ENCODE measurements around the gene TERT. TPM values are rescaled to one million over a fixed set of nuclear protein-coding genes. Genes with fewer than 3 reads are reported as not detected.

TERT gene
- total RNA-seq, 1 donor from 2014 or later: 0.17 TPM

DNA sequence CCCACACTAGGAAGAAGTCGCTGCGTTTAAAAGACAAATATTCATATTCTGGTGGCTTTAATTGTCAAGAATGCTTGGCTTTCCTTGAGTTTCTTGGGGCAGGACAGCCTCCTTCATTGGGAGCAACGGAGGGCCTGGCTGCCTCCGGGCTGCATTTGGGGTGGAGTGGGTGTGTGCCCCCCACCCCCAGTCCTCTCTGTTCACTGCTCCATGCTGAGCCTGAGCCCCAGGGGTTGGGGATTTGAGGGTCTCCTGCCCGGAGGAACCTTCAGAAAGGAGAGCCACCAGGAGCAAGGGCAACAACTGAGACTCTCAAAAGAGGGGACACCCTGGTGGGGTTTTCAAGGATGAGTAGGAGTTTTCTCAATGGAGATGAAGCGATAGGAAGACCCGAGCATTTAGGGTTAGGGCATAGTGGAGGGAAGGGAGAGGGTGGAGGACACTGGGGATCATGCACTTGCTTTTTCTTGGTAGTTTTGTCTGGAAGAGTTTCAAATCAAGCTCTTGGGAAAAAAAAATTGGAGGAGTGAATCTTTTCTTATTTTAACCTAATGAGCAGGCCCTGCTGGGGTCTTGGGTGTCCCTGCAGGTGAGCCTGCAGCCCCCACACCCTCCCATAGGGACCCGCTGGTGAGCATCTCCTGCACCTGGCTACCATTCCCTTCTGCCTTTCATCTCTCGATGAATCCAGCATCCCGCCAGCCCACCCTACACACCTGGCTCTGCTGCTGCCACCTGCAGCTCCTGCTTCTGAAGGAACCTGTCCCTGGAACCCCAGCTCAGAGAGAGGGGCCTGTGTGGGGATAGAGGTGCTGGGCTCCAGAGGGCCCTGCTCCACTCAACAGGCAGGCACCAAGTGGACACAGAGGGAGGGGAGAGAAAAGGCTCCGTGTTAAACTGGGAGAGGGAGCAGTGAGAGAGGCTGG is 89.3 kb downstream of the TERT start:
- no peak for DNase-seq

DNA sequence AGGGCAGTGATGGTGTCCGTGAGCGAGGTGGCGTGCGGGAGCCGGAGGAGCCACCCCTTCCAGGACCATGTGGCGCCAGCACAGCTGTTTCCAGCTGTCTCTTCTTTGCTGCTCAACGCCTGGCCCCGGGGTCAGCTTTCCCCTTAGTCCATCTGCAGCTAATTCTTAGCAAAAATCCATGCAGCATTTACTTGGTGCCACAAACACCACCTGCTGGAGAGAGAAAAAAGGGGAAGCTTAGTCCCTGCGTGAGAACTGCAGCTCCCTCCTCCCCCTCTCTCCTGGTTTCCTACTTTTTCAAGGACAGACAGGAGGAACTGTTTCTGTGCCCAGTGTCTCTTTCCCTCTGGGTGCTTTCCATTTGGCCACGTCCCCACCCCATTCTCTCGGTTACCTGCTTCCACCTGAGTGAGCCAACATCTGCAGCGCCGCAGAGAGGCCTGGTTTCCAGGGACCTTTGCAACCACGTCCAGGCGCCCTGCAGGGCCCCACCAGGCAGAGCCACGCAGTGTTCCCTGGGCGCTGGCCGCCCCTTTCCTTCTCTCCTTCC is 90.1 kb downstream of the TERT start:
- peak; percentile 27 for DNase-seq

DNA sequence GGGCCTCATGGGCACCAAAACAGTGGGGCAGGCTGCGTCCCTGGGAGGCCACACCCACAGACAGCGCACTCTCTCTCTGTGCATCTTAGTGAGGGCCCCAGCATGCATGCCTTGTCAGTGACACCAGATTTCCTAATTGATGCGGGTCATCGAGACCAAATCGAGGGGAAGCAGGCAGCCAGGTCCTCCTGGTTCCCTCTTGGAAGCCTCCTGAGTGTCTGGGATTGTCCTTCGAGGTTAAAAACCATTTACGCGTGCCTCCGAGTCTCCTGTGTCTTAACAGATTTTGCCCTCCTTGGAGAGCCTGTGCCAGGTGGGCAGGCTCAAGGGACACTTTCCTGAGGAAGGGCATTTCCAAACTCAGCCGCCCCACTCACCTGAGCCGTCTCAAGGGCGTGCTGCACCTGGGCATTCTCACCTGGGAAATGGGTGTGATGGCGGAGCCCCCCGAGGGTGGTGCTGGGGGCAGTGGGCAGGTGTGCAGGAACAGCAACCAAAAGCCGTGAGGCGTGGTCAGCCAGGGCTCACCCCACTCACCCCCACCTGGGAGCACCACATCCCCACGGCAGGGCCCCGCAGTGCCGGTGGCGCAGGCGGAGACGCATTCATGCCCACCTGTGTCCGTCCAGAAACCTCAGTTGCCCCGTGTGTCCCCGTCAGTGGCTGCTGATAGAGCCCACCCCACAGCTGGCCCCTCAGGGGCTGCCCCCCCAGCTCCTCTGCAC is 90.7 kb downstream of the TERT start:
- no peak for DNase-seq

DNA sequence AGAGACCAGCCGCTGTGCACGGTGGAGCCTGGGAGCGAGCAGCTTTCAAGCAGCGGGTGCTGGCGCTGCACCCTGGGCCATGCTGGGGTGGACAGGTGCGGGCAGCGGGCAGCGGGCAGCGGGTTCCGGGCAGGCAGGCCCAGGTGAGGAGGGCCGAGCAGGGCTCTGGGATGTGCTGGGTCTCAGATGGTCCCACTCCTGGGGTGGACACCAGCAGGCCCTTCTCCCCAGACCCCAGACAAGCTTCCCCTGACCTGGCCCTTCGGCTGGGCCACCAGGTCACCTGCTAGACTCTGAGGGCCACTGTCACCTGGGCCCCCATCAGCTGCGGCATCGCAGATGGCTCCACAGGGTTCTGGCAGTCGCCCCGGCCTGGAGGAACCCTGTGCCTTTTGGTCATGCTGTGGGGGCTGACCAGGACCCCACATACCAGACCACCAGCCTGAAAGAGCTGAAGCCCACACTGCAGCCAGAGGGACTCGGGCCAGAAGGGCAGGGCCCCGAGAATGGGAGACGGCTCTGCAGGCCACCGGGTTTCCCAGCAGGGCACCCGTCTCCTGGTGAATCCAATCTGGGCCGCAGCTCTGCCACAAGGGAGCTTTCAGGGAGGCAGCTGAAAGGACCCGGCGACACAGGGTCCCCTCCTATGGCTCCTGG is 91.4 kb downstream of the TERT start:
- DNase-seq: no peak

Other genes starting within 250 kb of the TERT start
- gene SLC12A7, start 183.0 kb downstream of the TERT start, total RNA-seq: 31.3 and 38.8 TPM in 2 replicates
- gene SLC6A19, start 93.5 kb downstream of the TERT start, total RNA-seq: not detected in 2 replicates
- gene SLC6A18, start 69.7 kb downstream of the TERT start, total RNA-seq: not detected in 2 replicates
- 234 and 315 TPM in 2 replicates for gene CLPTM1L, start 50.0 kb upstream of the TERT start, total RNA-seq
- not detected in 2 replicates for gene SLC6A3, start 150.4 kb upstream of the TERT start, total RNA-seq
- 33.8 and 41.9 TPM in 2 replicates for gene LPCAT1, start 228.9 kb upstream of the TERT start, total RNA-seq